GM21723 (cell line): ENCODE data around the gene ATG13.
"Not testable (repeated sequence)": the region's sequence is repeated elsewhere in the genome, so short reads cannot be mapped to it uniquely, and the experiment has no call there.

Source experiments
- ATAC-seq: cut with Tn5 transposase; IDR thresholded peaks from one replicate; pipeline ENCODE4 v1.9.1; 2021; ENCODE audit warnings: mild to moderate bottlenecking, moderate library complexity; ENCODE audit not compliant: unreplicated experiment

ATG13 gene

DNA sequence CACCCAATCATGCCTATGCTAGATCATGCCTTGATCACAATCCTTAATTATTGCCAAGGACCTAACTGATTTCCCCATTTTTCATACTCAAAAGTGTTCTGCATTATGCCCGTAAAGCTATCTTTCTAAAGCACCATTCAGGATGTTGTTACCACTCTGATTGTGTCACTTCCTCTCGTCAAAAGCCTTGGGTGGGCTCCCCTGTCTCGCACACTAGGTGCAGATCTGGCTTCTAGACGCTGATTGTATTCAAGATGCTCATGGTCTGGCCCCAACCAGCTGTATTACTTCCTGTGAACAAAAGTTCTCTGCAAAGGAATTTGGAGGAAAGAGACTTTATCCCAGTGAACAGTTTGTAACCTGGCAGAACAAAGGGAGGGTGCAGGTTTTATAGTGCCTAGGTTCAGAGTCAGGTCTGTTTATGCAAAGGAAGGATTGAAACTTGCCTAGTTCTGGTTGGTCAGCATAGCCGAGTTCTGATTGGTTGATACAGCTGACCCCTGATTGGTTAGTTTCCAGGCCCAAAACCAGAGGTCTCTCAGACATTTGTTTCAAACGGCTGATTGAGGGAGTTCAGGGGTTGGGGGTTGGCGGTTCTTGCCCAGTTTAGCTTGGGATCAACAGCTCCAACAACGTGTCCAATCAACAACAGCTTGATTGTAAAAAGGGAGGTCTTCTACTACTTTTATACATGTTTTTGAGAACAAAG, 25.4 kb downstream of the ATG13 start:
- ATAC-seq = no peak

DNA sequence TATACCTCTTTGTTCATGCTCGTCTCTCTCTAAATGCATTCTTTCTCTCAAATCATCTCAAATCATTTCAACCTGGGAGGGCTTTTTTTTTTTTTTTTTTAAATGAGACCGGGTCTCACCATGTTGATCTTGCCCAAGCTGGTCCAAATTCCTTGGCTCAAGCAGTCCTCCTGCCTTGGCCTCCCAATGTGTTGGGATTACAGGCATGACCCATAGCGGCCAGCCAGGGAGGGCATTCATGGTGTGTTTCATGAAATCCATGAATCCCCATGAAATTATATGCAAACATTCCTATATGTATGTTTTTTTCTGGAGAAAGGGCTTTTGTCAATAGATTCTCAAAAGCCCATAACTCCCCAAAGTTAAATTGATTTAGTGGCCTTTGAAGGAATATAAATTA, 26.2 kb downstream of the ATG13 start:
- ATAC-seq = no peak

DNA sequence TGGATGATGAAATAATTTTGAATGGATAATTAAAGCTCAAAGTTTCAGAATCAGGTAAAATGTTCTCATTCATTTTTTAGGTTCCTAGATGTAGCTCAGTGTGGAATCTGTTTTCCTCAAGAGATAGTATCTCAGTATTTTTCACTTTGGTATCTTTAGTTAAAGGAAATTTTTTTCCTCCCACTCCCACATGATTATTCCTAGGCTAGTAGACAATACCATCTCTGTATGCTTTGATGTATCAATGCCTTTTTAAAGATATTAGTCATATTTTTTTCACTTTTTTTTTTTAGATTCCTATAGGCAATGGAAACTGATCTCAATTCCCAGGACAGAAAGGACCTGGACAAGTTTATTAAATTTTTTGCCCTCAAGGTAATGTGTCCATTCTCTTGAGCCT, 26.6 kb downstream of the ATG13 start:
- no peak for ATAC-seq

GRCh38 chr11:46649180-46649738, 31.9 kb downstream of the ATG13 start:
- no peak for ATAC-seq

GRCh38 chr11:46655631-46656030, 38.3 kb downstream of the ATG13 start:
- no peak for ATAC-seq

- no peak for ATAC-seq
These were observed 39.8 kb downstream of the ATG13 start for GRCh38 chr11:46657186-46657585.

DNA sequence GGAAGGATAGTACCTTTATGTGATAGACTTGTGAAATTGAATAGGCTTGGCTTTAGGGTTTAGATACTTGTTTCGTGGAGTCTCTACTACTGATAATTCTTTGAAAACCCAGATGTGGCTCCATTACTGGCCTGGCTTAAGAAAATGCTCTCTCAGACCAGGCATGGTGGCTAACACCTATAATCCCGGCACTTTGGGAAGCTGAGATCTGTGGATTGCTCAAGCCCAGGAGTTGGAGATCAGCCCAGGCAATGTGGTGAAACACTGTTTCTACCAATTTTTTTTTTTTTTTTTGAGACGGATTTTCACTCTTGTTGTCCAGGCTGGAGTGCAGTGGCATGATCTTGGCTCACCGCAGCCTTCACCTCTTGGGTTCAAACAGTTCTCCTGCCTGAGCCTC, 40.9 kb downstream of the ATG13 start:
- no peak for ATAC-seq

- ATAC-seq = no peak
These were observed 42.6 kb downstream of the ATG13 start for GRCh38 chr11:46659908-46660307.

DNA sequence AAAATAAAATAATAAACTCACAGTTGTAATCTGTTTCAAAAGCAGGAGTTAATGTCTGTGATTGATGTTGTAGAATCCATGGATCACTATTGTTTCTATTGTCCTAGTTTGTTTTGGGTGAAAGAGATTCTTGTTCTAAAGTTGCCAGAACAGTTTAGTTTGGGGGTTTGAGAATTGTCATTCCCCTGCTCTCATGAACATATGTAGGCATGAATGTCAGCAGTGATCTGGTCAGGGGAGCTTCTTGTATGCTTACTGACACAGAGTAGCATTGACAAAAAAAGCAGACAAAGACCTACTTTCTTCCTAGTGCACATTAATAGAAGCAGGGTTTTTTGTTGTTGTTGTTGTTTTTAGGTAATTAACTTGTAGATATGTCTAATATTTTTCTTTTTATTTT, 44.5 kb downstream of the ATG13 start:
- ATAC-seq = no peak

DNA sequence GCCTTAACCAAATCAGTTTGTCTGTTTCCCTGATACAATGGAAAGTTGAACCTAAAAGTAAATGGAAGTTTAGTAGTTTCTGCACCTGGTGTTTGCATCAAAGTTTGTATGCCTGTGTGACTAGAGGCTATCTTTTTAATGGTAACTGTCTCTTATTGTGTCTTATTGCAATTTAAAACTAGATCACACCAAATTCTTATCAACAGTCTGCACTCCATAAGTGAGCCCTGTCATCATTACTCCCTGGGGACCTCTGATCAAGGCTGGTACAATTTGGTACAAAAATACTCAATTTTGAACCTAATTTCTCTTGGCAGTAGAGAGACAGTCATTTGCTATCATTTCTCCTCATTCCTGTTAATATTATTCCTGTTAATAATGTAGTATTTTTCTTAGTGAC, 45.0 kb downstream of the ATG13 start:
- no peak for ATAC-seq

DNA sequence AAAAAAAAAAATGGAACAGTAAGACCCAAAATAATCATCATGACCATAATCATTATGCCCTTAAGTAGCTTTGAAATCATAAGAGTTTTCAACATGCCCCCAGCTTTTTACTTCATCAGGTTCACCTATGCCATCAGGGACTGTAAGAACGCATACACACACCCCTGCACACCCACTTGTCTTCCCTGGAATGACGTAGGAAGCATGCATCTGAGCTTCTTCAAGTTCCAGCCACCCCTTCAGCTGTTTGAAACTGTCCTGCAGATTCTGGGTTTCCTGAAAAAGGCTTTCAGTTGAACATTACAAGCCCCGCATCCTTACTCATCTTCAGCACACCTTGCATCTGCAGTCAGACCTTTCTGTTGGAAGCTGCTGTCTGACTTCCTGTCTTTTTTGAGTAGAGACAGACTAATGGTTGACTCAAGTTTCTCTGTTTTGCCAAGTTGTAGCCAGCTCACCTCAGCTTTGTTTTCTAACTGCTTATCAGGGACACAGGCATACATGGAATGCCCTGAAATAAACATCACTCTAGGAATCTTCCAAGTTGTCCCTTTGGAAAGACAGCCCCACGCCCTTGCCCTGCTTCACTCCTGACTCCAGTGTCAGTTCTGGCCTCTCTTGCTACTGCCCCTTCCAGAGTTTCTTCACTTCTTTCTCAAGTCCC, 46.1 kb downstream of the ATG13 start:
- ATAC-seq = no peak

GRCh38 chr11:46664612-46665011, 47.3 kb downstream of the ATG13 start:
- no peak for ATAC-seq

DNA sequence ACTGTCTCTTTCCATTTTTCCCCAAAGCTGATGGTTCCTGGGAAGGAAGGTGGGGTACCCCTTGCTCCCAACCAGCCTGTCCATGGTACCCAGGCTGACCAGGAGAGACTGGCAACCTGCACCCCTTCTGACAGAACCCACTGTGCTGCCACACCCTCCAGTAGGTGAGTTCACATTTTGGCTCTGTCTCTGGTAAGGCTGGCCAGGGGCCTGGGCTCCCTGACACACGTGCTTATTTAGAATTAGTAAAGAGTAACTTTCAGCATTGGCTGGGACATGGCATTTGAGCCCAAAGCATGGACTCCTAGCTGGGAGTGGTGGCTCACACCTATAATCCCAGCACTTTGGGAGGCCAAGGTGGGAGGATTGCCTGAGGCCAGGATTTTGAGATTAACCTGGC, 48.0 kb downstream of the ATG13 start:
- no peak for ATAC-seq

DNA sequence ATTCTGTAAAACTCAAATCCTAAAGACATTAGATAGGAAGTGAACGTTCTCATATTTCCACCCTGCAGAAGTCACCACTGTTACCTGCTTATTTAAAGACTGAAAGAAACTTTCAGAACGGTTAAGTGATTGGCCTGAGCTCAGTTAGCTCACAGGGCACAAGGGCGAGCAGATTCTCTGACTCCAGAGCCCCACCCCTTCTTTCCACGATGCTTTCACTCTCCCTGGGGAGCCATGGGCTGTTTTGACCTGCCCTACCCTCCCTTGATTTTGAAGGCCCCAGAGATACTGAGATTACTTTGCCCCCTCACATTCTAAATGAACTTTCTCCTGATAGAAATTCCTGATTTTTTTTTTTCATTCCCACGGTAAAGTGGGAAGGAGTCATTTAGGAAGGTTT, 49.2 kb downstream of the ATG13 start:
- ATAC-seq = no peak

- no peak for ATAC-seq
These were observed 49.7 kb downstream of the ATG13 start for GRCh38 chr11:46667043-46667481.

DNA sequence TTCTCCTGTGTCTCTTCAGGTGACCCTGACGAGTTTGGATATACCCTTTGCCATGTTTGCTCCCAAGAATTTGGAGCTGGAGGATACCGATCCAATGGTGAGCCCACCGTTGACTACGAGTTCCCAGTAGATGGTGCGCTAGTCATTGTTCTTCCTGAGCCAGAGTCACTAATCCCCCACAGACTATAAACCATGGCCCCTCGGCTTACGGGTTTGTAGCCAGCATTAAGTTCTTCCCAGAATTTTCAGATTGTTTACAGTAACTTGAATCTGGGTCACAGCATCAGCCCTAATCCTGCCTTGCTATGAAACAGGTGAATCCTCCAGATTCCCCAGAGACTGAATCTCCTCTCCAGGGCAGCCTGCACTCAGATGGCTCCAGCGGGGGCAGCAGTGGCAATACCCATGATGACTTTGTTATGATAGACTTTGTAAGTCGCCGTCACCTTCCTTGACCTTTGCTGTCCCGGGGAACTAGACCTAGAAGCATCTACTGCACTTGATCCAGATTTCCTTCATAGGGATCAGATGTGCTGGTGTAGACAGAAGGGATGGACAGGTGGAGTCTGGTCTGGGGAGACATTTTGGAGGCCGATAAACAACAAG, 51.2 kb downstream of the ATG13 start:
- no peak for ATAC-seq

DNA sequence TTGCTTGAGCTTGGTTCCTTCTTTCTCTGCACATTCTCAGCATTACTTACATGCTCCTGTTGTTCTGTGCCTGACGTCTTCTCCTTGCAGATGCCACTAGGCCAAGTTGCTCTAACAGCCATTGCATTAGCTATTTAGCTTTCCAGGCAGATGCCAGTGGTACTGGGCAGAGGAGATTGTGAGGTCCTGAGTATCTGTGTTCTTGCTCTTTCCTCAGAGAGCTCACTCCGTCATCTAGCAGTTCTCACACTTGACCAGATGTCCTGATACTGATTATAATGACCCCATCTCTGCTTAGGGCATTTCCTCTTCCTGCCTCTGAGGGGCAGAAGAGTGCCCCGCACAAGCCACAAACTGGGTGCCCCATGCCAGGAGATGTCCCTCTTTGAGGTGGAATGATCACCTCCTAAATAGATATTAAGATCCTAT, 52.4 kb downstream of the ATG13 start:
- ATAC-seq = no peak

- ATAC-seq = not testable (repeated sequence)
These were observed 53.2 kb downstream of the ATG13 start for GRCh38 chr11:46670521-46670920.

DNA sequence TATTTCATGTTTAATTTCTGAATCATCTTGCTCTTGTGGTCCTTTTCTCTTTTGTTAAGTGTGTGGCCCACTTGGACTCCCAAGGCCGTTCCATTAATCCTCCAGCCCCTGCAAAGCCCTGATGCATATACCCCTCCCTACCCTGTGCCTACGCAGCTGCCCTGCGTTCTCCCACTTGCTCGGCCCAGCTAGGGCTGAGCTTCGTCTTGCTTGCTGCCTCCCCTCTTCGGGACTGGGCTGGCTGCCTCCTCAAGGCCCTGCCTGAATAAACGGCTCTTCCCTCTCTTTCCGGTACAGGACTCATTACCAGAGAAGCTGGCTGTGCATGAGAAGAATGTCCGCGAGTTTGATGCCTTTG, 54.6 kb downstream of the ATG13 start:
- ATAC-seq = no peak

DNA sequence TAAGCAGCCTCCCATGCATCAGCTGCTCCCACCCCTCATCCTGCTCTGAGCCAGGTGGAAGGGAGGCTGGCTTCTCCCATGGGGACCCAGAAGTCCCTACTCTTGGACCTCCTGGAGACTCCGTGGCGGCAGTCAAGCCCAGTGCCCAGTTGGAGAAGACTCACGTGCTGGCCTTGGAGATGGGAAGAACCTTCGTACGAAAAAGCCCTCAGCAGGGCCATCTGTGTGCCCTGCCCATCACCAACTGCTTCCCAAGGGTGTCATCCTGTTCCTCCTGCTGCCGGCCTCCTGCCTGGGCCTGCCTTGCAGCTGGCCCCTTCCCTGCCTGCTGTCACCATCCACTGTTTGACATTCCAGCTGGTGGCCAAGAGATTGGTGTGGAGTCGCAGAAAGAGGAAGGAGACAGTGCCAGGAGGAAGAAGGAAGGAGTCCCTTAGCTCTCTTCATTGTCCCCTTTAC, 55.1 kb downstream of the ATG13 start:
- ATAC-seq = no peak

DNA sequence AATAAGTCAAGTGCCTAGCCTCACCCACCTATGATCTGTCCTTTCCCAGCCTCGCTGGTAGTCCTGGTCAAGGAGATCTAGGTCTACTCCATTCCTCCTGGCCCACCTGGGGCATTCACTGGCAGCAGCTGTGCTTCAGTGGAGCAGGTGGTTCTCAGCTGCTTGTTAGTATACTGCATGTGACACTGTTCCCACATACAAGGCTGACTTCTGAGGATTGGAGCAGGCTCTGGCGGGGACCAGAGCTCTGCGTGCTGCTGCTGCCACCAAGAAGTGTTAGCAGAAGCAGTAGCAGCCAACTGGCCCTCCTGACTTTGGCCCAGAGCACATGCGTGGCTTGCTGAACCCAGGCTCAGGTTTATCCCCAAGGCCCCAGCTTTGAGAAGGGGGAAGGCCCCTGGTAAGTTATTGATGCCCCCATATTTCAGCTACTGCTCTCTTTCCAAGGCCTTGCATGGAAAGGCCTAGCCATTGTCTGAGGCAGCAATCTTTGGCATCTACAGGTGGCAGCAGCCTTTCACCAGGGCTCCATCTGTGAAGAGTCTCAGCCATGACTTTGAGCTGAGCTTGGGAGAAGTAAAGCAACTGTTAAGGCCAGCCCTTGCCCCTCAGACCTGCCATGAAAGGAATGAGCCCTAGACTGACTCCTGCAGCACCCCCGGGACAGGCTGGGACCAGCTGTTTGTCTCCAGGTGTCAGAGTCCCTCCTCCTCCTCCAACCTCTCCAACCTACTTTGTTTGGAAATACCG, 56.5 kb downstream of the ATG13 start:
- ATAC-seq = no peak
